ENCODE data around the gene PCBP1.
"Not testable (repeated sequence)": the region's sequence is repeated elsewhere in the genome, so short reads cannot be mapped to it uniquely, and the experiment has no call there.

The PCBP1 gene

GRCh38 chr2:70086838-70087701, at the start of gene PCBP1:
PCBP1 (plus strand) TSS chr2:70087477; CDS start chr2:70087744, 267 bp downstream.
- DNase-seq (ENCODE audit: low spot score): peak; percentile 97

GRCh38 chr2:70039366-70039765, 47.9 kb upstream of the PCBP1 start:
- DNase-seq (ENCODE audit: low spot score): no peak

- peak; percentile 22 for DNase-seq (ENCODE audit: low spot score)
Measured at GRCh38 chr2:70041663-70042062, 45.6 kb upstream of the PCBP1 start.

- no peak for DNase-seq (ENCODE audit: low spot score)
Measured at GRCh38 chr2:70042246-70042645, 45.0 kb upstream of the PCBP1 start.

GRCh38 chr2:70043252-70043875, 43.9 kb upstream of the PCBP1 start:
- no peak for DNase-seq (ENCODE audit: low spot score)

- DNase-seq (ENCODE audit: low spot score): no peak
Measured at GRCh38 chr2:70044290-70045040, 42.8 kb upstream of the PCBP1 start.

GRCh38 chr2:70045405-70045804, 41.9 kb upstream of the PCBP1 start:
- no peak for DNase-seq (ENCODE audit: low spot score)

DNA sequence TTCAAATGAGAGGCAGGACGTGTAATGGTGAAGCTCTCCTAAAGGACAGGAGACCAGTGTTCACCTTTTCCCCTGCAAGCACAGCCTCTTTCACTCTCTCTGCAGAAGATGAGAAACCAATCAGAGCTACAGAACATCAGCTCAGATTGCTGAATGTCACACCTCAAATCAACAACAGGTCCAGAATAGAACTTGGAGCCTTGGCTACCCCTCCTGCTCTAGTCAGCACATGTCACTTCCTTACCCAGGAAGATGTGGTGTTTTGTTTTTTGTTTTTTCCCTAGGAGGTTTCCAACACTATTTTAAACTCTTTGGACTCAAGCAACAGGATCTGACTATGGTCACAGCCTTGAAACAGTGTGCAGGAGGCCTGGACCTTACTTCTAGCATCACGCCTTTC, 41.3 kb upstream of the PCBP1 start:
- no peak for DNase-seq (ENCODE audit: low spot score)

DNA sequence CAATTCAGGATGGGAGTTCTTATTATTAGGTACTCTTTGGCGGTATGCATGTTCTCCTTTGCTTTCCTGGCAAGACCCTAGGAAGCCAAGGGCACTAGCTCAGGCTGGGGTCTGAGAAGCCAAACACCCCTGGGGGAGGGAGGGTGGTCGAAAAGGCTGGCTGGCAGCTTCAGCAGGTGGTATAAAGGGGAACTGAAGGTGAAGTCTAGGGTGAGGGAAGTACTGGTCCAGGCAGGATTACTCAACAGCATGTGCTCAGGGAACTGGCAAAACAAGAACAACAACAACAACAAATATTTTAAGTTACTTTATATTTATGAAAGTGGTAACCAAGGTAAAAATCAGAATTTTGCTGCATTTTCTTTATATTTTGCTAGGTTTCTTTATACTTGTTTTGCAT, 40.7 kb upstream of the PCBP1 start:
- DNase-seq (ENCODE audit: low spot score): no peak

- DNase-seq (ENCODE audit: low spot score): no peak
Measured at GRCh38 chr2:70047451-70047850, 39.8 kb upstream of the PCBP1 start.

- DNase-seq (ENCODE audit: low spot score): no peak
Measured at GRCh38 chr2:70049255-70049654, 38.0 kb upstream of the PCBP1 start.

DNA sequence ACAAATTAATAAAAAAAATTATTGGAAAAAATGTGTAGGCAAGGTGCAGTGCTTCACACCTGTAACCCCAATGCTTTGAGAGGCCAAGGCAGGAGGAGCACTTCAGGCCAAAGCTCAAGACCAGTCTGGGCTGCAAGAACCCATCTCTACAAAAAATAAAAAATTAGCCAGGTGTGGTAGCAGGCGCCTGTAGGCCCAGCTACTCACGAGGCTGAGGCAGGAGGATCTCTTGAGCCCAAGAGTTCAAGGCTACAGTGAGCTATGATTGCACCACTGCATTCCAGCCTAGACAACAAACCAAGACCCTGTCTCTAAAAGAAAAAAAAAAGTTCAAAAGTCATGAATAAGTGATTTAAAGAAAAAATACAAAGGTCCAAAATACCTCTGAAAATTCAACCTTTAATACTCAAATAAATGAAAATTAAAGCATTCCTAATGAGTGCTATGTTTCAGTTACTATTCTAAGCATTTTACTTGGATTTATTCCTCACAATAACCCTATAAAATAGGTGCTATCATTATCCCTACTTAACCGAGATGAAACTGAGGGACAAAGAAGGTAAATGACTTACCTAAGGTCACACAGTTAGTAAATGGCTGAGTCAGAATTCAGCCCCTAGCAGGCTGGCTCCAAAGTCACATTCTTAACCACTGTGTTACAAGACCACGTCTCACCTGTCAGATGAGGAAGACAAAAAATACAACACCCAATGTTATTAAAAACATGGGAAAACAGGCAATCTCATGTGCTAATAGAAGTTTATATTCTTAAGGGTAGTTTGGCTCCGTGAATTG, 36.4 kb upstream of the PCBP1 start:
- DNase-seq (ENCODE audit: low spot score): no peak

GRCh38 chr2:70055259-70055658, 32.0 kb upstream of the PCBP1 start:
- not testable (repeated sequence) for DNase-seq (ENCODE audit: low spot score)

DNA sequence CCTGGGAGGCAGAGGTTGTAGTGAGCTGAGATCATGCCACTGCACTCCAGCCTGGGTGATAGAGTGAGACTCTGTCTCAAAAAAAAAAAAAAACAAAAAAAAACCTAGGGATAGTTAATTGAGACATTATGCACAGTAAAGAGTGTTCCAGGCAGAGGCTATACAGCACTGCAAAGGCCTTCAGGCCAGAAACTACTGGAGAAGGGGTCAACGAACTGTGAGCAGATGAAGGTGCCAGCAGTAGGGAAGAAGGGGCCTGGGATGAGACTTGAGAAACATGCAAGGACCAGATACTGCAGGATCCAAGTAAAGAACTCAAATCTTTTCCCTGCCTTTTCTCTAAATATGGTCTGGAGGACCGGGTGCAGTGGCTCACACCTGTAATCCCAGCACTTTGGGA, 26.0 kb upstream of the PCBP1 start:
- DNase-seq (ENCODE audit: low spot score): no peak

GRCh38 chr2:70062270-70062669, 25.0 kb upstream of the PCBP1 start:
- no peak for DNase-seq (ENCODE audit: low spot score)

- no peak for DNase-seq (ENCODE audit: low spot score)
Measured at GRCh38 chr2:70068119-70068518, 19.2 kb upstream of the PCBP1 start.

DNA sequence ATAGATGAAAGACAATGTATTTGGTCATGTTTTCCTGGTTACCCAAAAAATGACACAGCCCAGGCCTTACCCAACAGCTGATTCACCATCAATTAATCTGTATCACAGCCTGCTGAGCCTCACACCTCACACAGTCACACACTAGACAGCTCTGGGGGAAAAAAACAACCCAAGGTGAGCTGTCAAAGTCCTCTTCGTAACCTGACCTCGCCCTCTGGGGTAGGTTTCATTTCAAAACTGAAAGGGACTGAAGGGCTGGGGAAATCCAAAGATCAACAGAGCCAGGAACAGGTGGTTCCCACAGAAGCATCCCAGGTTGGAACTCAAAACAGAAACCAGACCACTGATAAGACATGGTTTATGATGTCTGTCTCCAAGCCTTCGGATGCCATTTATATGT, 18.2 kb upstream of the PCBP1 start:
- DNase-seq (ENCODE audit: low spot score): peak; percentile 22

DNA sequence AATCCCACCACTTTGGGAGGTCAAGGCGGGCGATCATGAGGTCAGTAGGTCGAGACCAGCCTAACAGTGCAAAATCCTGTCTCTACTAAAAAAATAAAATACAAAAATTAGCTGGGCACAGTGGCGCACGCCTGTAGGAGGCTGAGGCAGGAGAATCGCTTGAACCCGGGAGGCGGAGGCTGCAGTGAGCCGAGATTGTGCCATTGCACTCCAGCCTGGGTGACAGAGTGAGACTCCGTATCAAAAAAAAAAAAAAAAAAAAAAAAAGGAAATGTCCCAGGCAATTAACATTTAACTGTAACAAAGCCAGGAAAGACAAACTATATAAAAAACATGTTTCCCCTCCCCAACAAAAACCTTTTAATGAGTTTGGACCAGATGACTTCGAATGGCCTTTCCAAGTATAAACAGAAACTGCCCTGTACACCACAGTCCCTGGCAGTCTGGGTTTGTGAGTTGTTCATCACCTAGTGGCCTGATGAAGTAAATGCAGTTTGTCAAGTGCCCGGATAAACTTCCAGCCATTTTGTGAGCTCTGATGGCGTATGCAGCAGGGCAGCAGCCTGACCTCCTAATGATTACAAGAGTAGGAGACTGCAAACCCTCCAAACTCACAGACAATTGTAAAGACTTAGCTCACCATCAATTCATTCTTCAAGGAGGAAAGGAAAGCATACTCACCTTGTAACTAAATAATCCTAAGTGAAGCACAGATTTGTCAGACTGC, 16.6 kb upstream of the PCBP1 start:
- DNase-seq (ENCODE audit: low spot score): peak; percentile 93

GRCh38 chr2:70073493-70073892, 13.8 kb upstream of the PCBP1 start:
- no peak for DNase-seq (ENCODE audit: low spot score)

DNA sequence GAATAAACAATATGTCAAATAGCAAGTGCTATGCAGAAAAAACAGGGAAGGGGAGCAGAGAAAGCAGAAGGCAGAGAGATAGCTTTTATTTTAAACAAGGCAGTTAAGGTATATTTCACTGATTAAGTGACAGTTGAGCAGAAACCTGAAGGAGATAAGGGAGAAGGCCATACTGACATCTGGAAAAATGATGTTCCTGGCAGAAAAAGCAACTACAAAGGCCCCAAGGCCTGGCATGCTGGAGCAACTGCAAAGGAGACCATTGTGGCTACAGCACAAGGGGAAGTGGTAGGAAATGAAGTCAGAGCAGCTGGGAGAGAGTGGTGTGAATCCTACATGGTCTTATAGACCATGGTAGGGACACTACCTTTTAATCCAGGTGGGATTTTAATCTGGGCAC, 8.9 kb upstream of the PCBP1 start:
- DNase-seq (ENCODE audit: low spot score): no peak

DNA sequence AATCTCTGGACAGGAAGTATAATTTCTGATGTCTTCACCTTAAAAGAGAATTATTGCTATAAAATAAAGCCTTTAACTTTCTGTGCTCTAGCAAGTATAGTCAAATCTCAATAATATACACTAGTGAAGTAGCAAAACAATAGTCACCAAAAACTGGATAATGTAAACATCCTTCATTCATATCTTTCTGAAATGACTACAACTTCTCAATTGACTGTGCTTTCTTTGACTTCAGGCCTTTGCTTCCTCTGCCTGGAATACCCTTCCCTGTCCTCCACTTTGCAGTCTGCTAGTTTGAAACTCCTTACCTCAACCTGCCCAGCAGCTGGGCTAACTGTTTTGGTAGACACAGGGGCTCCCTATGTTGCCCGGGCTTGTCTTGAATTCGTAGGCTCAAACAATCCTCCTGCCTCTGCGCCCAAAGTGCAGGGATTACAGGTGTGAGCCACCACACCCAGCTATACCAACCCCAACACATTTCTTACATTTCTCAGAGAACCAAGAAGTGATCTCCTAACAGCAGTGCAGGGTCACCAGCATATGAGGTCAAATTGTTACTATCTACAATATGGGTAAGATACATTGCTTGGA, 6.6 kb upstream of the PCBP1 start:
- no peak for DNase-seq (ENCODE audit: low spot score)
